ENCODE measurements around the gene WNT5B. TPM values are rescaled to one million over a fixed set of nuclear protein-coding genes. Genes with fewer than 3 reads are reported as not detected.

WNT5B gene
- 11.3 and 42.9 TPM in 2 replicates for total RNA-seq (ENCODE audit: low replicate concordance)
- long read RNA-seq, partial matches to known transcripts: 9 of 18 reads
- long read RNA-seq, other reads (novel, unspliced or antisense): 9 of 18 reads

DNA sequence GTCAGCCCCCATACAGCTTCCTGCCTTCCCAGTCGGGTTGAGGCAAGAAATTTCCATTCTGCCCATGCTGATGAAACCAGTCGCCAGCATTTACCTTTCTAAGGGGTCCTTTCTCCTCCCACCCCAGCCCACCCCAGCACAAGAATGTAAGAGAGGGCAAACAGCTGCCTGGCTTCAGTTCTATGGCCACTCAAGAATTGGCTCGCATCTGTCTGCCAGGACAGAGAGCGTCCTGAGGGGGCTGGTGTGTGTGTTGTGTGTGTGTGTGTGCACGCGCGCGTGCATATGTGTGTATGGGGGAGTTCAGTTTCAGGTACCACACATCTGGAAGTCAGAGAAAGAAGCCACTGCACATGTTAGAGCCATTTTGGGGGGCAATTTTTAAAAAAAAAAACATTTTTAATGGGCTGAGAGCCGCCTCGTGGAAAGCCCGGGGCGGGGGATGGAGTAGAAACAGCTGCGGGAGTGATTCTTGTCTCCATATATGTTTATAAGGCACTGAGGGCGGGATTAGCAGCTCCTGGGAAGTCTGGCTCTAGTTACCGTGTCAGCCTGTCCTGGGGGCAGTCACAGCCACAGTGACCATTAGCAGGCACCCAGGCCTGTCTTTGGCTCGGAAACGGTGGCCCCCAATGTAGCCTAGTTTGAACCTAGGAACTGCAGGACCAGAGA, at the start of gene WNT5B:
Gene WNT5B, plus strand, starts transcription at position 566 of the 672 bp plus-strand sequence. CDS start 2,124 bp downstream, outside the sequence.
- TF ChIP-seq, protein P1, sequence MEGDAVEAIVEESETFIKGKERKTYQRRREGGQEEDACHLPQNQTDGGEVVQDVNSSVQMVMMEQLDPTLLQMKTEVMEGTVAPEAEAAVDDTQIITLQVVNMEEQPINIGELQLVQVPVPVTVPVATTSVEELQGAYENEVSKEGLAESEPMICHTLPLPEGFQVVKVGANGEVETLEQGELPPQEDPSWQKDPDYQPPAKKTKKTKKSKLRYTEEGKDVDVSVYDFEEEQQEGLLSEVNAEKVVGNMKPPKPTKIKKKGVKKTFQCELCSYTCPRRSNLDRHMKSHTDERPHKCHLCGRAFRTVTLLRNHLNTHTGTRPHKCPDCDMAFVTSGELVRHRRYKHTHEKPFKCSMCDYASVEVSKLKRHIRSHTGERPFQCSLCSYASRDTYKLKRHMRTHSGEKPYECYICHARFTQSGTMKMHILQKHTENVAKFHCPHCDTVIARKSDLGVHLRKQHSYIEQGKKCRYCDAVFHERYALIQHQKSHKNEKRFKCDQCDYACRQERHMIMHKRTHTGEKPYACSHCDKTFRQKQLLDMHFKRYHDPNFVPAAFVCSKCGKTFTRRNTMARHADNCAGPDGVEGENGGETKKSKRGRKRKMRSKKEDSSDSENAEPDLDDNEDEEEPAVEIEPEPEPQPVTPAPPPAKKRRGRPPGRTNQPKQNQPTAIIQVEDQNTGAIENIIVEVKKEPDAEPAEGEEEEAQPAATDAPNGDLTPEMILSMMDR (conservative IDR thresholded peaks at IDR 0.05): no peak
- Mint-ChIP-seq H3K27me3 (peaks cover 77% of the 10 kb centered on the region), H3K4me3 (peak within 1 kb of the TSS; percentile 87), H3K36me3 (peaks cover 24% of the 10 kb centered on the region), H3K4me1 (ENCODE audit: unreplicated experiment) (peaks cover 16% of the 10 kb centered on the region), H3K27ac (no peak within 1 kb of the TSS), H3K9me3 (no peaks in the 10 kb centered on the region)
- no peak for DNase-seq (ENCODE audit: extremely low spot score, unreplicated experiment)

DNA sequence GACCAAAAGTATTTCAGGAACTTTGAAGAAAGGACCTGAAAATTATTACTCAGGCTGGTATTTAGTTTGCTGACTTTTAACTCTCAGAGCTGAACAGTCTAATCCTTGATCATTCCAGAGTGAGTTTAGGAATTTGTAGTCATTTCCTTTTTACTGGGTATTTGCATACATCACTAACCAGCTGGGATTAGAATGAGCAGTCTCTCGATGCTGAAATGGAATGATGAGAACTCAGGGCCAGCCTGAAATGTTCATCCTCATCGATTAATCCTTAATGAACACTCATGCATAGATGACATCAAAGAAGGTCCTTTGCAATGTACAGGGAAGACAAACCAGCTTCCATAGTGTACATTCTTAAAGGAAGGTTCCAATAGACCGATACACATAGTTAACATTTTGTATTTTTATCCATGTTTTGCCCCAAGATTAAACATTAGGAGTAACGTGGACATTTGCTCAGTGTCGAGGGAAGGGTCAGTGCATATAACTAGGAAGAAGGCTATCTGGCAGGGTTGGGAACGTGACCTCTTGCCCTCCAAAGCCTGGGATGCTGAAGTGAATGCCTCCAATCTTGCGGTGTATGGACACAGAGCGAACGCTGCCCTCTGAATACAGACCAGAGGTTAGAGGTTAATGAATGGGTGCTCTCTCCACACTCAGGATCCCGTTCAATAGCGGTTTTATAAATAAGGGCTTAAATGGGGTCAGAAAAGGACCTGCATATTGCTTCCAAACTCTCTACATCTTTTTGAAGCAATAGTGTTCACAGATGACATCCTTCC, 49.2 kb upstream of the WNT5B start:
- Mint-ChIP-seq H3K4me3 (no peak overlapping the region), H3K9me3 (no peaks in the 10 kb centered on the region), H3K4me1 (ENCODE audit: unreplicated experiment) (peaks cover 35% of the 10 kb centered on the region), H3K36me3 (peaks cover 7% of the 10 kb centered on the region), H3K27ac (no peak overlapping the region), H3K27me3 (peaks cover 45% of the 10 kb centered on the region)
- no peak for DNase-seq (ENCODE audit: extremely low spot score, unreplicated experiment)
- TF ChIP-seq, protein P1 (conservative IDR thresholded peaks at IDR 0.05): no peak

DNA sequence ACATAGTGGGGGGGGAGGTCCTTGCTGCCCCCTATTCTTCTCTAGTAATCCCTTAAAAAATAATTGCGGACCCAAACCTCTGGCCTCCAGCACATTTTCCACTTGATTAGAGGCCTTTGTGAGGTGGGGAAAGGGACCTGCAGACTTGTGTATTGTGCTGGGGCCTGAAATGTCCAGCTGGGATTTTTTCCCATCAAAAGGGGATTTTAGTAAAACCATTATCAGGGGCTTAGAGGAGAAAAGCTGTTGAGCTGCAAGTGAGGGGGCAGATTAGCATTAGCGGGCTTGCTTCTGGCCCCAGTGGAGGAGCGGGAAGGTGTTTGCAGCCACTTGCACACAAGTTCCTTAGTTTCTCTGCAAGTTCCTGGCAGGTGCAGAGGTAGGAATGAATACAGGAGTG, 48.5 kb upstream of the WNT5B start:
- peaks cover 45% of the 10 kb centered on the region for H3K27me3 Mint-ChIP-seq
- H3K36me3 Mint-ChIP-seq: peaks cover 7% of the 10 kb centered on the region
- H3K4me3 Mint-ChIP-seq: no peak overlapping the region
- no peak overlapping the region for H3K27ac Mint-ChIP-seq
- DNase-seq (ENCODE audit: extremely low spot score, unreplicated experiment): no peak
- H3K4me1 Mint-ChIP-seq (ENCODE audit: unreplicated experiment): peaks cover 32% of the 10 kb centered on the region
- no peaks in the 10 kb centered on the region for H3K9me3 Mint-ChIP-seq
- TF ChIP-seq, protein P1 (conservative IDR thresholded peaks at IDR 0.05): no peak

DNA sequence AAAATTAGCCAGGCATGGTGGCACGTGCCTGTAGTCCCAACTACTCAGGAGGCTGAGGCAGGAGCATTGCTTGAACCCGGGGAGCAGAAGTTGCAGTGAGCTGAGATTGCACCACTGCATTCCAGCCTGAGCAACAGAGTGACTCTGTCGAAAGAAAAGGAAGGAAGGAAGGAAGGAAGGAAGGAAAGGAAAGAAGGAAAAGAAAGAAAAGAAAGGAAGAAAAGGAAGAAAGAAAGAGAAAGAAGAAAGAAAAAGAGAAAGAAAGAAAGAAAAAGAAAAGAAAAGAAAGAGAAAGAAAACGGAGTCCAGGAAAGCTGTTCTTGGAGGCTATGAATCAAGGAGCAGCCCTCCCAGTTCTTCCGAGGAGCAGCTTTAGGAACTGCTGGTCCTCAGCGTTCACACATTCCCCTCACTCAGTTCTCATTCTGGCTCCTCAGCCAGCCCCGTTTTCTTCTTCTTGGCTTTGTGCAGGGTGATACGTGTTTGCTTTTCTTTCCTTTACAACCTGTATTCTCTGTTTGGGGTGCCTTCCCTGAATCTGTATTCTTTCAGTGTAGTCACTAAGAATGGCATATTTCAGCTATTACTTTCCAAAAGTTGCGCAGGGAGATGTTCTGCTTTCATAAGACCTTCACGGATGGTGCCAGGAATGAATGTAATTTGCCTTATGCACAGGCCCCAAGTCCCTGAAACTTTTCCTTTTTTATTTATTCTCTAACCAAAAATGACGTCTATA, 46.9 kb upstream of the WNT5B start:
- Mint-ChIP-seq H3K27ac (no peak overlapping the region), H3K36me3 (peaks cover 7% of the 10 kb centered on the region), H3K27me3 (peaks cover 30% of the 10 kb centered on the region), H3K4me3 (no peak overlapping the region), H3K9me3 (no peaks in the 10 kb centered on the region), H3K4me1 (ENCODE audit: unreplicated experiment) (peaks cover 22% of the 10 kb centered on the region)
- no peak for DNase-seq (ENCODE audit: extremely low spot score, unreplicated experiment)
- TF ChIP-seq, protein P1 (conservative IDR thresholded peaks at IDR 0.05): no peak

DNA sequence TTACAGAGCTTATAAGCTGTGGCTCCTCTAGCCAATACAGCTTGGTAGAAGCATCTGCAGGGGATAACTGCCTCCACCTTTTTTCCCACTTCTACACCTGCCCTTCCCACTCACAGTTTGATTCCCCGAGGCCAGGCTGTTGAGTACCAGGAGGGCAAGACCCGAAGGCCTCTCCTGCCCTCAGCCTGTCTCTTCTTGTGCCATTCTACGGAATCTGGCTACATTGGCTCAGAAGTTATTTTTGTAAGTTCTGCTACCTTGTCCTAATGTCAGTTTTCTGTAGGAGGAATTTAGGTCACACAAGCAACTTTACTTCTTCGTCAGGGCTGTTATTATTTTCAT, 46.4 kb upstream of the WNT5B start:
- H3K36me3 Mint-ChIP-seq: peaks cover 7% of the 10 kb centered on the region
- peaks cover 27% of the 10 kb centered on the region for H3K27me3 Mint-ChIP-seq
- no peaks in the 10 kb centered on the region for H3K9me3 Mint-ChIP-seq
- DNase-seq (ENCODE audit: extremely low spot score, unreplicated experiment): no peak
- TF ChIP-seq, protein P1 (conservative IDR thresholded peaks at IDR 0.05): no peak
- peaks cover 24% of the 10 kb centered on the region for H3K4me1 Mint-ChIP-seq (ENCODE audit: unreplicated experiment)
- H3K4me3 Mint-ChIP-seq: no peak overlapping the region
- H3K27ac Mint-ChIP-seq: no peak overlapping the region

All from type B pancreatic cell (in vitro differentiated cells).